ENCODE measurements around the gene NOD2.

NOD2 gene

GRCh38 chr16:50735629-50736122 is 42.3 kb downstream of the NOD2 start:
- Histone ChIP-seq H3K27me3 (ENCODE audit: control insufficient read depth, insufficient read depth, low read length) (no peaks in the 10 kb centered on the region), H3K4me1 (no peaks in the 10 kb centered on the region), H3K4me3 (ENCODE audit: low read depth, low read length) (no peak overlapping the region), H3K36me3 (ENCODE audit: control insufficient read depth, insufficient read depth, low read length) (no peaks in the 10 kb centered on the region), H3K4me2 (ENCODE audit: low read length) (no peak overlapping the region), H2AFZ (no peak overlapping the region), H3K27ac (no peak overlapping the region), H3K79me2 (no peaks in the 10 kb centered on the region), H3K9ac (no peak overlapping the region), H3K9me3 (ENCODE audit: control insufficient read depth, low read length) (no peaks in the 10 kb centered on the region)
- no peak for TF ChIP-seq CTCF (IDR thresholded peaks at IDR 0.05)

- H3K4me2 ChIP-seq (ENCODE audit: low read length) = no peak overlapping the region
- H3K9ac ChIP-seq = no peak overlapping the region
- H3K4me3 ChIP-seq (ENCODE audit: low read depth, low read length) = no peak overlapping the region
- no peak overlapping the region for H2AFZ ChIP-seq
- H3K9me3 ChIP-seq (ENCODE audit: control insufficient read depth, low read length) = no peaks in the 10 kb centered on the region
- no peak for TF ChIP-seq CTCF (IDR thresholded peaks at IDR 0.05)
- H3K27ac ChIP-seq = no peak overlapping the region
- H3K27me3 ChIP-seq (ENCODE audit: control insufficient read depth, insufficient read depth, low read length) = no peaks in the 10 kb centered on the region
- H3K4me1 ChIP-seq = no peaks in the 10 kb centered on the region
- no peaks in the 10 kb centered on the region for H3K79me2 ChIP-seq
- no peaks in the 10 kb centered on the region for H3K36me3 ChIP-seq (ENCODE audit: control insufficient read depth, insufficient read depth, low read length)
Observed at GRCh38 chr16:50736448-50736847, 43.0 kb downstream of the NOD2 start.

GRCh38 chr16:50737420-50737959 is 44.1 kb downstream of the NOD2 start:
- H3K27ac ChIP-seq = no peak overlapping the region
- no peak for TF ChIP-seq CTCF (IDR thresholded peaks at IDR 0.05)
- no peak overlapping the region for H3K9ac ChIP-seq
- no peaks in the 10 kb centered on the region for H3K36me3 ChIP-seq (ENCODE audit: control insufficient read depth, insufficient read depth, low read length)
- H3K27me3 ChIP-seq (ENCODE audit: control insufficient read depth, insufficient read depth, low read length) = no peaks in the 10 kb centered on the region
- no peak overlapping the region for H2AFZ ChIP-seq
- no peak overlapping the region for H3K4me3 ChIP-seq (ENCODE audit: low read depth, low read length)
- no peaks in the 10 kb centered on the region for H3K4me1 ChIP-seq
- H3K4me2 ChIP-seq (ENCODE audit: low read length) = no peak overlapping the region
- H3K79me2 ChIP-seq = peaks cover 1% of the 10 kb centered on the region
- no peaks in the 10 kb centered on the region for H3K9me3 ChIP-seq (ENCODE audit: control insufficient read depth, low read length)

GRCh38 chr16:50739031-50739430 is 45.6 kb downstream of the NOD2 start:
- no peak overlapping the region for H2AFZ ChIP-seq
- no peak for TF ChIP-seq CTCF (IDR thresholded peaks at IDR 0.05)
- H3K4me2 ChIP-seq (ENCODE audit: low read length) = no peak overlapping the region
- H3K4me3 ChIP-seq (ENCODE audit: low read depth, low read length) = no peak overlapping the region
- no peak overlapping the region for H3K9ac ChIP-seq
- H3K27ac ChIP-seq = no peak overlapping the region
- peaks cover 5% of the 10 kb centered on the region for H3K79me2 ChIP-seq
- no peaks in the 10 kb centered on the region for H3K9me3 ChIP-seq (ENCODE audit: control insufficient read depth, low read length)
- H3K4me1 ChIP-seq = peaks cover 5% of the 10 kb centered on the region
- H3K27me3 ChIP-seq (ENCODE audit: control insufficient read depth, insufficient read depth, low read length) = no peaks in the 10 kb centered on the region
- no peaks in the 10 kb centered on the region for H3K36me3 ChIP-seq (ENCODE audit: control insufficient read depth, insufficient read depth, low read length)

- Histone ChIP-seq H3K27ac (no peak overlapping the region), H3K79me2 (peaks cover 5% of the 10 kb centered on the region), H3K36me3 (ENCODE audit: control insufficient read depth, insufficient read depth, low read length) (no peaks in the 10 kb centered on the region), H3K4me3 (ENCODE audit: low read depth, low read length) (peak overlapping the region; percentile 47), H3K9ac (no peak overlapping the region), H3K9me3 (ENCODE audit: control insufficient read depth, low read length) (no peaks in the 10 kb centered on the region), H3K27me3 (ENCODE audit: control insufficient read depth, insufficient read depth, low read length) (no peaks in the 10 kb centered on the region), H2AFZ (peak overlapping the region; percentile 33), H3K4me2 (ENCODE audit: low read length) (no peak overlapping the region), H3K4me1 (peaks cover 5% of the 10 kb centered on the region)
- TF ChIP-seq CTCF (IDR thresholded peaks at IDR 0.05) = no peak
Observed at GRCh38 chr16:50740736-50741135, 47.3 kb downstream of the NOD2 start.
